Measurements from ENCODE around the gene AQP12A.
"Not testable (repeated sequence)": the region's sequence is repeated elsewhere in the genome, so short reads cannot be mapped to it uniquely, and the experiment has no call there.

The AQP12A gene

DNA sequence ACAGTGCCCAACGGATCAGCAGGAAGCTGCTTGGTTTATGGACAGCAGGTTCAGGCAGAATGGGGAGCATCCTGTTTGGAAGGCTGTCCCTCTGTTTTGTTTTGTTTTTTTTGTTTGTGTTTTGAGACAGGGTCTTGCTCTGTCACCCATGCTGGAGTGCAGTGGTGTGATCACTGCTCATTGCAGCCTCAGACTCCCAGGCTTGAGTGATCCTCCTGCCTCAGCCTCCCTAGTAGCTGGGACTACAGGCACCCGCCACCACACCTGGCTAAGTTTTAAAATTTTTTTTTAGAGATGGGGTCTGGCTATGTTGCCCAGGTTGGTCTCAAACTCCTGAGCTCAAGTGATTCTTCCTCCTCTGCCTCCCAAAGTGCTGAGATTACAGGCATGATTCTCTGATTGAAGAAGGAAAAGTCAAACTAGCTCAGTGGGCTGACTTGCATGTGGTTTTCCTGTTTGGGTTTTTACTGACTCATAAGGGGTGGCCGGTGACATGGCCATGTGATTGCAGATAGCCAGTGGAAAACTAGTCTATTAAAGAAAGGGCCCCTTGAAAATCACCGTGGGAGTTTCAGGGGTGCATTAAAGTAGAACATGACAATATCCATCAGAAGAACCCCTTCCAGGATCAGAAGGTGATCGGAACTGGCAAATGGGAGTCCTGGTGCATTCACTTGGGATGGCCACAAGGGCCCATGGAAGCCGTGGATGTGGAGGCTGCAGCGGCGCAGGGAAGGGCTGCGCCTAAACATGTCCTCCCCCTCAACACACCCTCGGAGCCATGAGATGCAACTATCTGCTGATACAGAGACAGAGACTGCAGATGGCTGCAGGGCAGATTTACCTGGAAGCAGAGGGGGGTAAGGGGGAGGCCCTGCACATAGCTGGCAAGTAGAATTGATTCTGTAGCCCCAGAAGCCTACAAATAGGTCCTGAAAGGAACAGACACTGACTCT lies 35.5 kb upstream of the AQP12A start:
- DNase-seq (ENCODE audit: low read depth in 2 of 3, low spot score in 1 of 3): no peak

DNA sequence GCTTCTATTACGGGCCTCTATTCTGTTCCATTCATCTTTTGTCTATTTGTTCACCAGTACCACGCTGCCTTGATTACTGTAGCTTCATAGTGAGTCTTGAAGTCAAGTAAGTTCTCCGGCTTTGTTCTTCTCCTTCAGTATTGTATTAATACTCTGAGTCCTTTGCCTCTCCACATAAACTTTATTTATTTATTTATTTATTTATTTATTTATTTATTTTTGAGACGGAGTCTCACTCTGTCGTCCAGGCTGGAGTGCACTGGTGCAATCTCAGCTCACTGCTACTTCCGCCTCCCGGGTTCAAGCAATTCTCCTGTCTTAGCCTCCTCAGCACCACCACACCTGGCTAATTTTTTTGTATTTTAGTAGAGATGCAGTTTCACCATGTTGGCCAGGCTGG lies 31.8 kb upstream of the AQP12A start:
- not testable (repeated sequence) for DNase-seq (ENCODE audit: low read depth in 2 of 3, low spot score in 1 of 3)

DNA sequence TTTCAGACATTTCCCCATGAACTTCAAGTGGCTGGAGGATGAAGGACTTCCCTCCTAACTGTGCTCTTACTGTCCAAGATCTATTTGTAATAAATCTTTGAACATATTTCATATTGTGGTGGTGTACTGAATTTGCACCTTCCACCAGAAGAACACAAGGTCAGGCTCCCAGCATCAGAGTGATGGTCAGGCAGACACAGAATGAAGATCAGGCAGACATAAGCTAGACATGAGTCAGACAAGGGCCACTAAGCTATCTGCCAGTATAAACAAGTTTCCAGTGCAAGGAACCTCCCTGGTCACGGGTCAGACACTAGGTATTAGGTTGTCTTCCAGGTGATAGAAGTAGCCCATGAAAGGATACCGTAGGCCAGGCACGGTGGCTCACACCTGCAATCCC lies 29.0 kb upstream of the AQP12A start:
- no peak for DNase-seq (ENCODE audit: low read depth in 2 of 3, low spot score in 1 of 3)

DNA sequence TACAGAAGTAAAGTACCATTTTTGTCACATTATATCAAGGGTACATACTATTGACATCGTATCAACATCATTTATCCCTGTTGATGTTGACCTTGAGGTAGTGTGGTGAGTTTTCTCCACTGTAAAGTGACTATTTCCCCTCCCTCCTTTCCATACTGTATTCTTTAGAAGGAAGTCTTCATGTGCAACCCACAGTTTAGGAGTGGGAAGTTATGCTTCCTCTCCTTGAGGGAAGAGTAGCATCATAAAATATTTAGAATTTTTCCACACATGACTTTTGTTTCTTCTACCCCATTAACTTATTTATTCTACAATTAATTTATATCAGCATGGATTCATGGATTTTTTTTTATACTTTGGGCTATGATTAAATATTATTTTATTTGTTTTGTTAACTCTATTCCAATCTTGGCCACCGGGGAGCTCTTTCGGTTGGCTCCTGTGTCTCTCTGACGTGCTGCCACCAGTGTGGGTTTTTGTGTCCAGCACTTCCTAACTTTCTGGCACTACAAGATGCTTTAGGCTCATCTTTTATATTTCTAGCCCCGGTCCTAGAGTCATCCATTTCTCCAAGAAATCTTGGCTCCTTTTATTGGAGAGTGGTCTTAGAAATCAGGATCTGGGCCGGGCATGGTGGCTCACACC lies 28.0 kb upstream of the AQP12A start:
- no peak for DNase-seq (ENCODE audit: low read depth in 2 of 3, low spot score in 1 of 3)

DNA sequence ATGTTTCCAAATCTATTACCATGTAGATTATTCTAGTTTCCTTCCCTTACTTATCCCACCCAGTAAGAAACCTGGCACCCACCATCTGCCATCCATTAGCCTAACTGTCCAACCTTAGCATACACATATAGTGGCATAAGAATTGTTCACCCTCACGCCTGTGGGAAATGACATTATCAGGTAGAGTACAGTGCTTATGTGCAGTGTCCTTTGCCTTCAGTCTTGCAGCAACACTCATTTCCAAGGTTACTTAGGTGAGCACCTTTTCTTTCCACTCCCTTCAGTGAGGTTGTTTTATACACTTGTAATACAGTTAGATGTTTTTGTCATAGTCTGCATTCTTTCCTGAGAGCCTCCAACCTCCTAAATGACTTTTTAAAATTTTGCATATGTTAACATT lies 27.0 kb upstream of the AQP12A start:
- DNase-seq (ENCODE audit: low read depth in 2 of 3, low spot score in 1 of 3): no peak

DNA sequence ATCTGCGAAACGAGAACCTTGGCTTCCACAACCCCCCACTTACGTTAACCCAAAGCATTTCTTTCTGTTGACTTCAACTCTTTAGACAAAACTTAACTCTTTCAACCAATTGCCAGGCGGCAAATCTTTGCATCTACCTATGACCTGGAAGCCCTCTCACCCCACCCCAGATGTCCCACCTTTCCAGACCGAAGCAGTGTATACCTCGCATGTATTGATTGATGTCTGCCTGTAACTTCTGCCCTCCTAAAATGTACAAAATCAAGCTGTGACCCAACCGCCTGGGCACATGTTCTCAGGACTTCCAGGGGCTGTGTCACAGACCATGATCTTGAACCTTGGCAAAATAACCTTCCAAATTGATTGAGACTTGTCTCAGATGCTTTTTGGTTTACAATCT lies 21.3 kb upstream of the AQP12A start:
- DNase-seq (ENCODE audit: low read depth in 2 of 3, low spot score in 1 of 3): no peak

DNA sequence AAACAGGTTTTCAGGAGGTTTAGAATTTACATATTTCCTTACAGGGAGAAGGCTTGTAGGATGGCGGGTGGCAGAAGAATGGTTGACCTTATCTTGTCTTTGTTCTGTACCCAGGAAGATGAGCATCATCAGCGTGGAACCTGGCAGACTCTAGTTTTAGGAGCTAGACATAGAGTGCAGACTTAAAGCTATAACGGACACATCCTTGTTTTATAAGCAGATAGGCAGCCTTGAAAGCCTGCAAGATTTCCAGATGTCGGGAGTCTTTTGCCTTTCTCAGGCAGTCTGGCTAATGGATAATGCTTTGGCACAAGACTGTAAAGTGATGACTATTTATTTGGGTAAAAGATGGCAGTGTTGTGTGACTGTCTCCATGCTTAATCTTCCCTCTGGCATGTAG lies 20.7 kb upstream of the AQP12A start:
- no peak for DNase-seq (ENCODE audit: low read depth in 2 of 3, low spot score in 1 of 3)

DNA sequence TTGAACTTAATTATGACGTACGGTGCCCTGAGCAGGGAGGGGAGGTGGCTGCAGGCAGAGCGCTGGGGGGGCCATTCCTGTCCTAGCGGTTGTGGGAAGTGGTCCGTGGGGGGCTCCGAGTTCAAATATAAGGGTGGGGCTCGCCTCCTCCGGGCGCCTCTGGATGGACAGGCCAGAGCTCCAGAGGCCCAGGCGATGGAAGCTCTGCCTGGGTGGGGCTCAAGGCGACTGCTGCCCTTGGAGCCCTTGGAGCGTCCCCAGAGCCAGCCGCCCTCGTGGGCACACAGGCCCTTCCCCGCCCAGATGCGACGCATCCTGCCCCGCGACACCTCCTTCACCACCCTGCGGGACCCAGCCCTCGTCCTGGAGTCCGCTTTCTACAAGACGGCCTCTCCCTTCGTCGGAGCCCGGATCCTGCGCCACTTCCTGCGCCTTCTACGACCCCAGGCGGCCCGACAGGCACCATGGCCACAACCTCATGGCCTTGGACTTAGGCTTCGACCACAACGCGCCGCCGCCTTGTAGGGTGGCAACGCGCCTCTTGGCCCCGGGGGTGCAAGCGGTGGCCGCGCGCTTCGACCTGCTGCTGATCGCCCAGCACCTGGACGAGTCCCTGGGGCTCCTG lies 19.5 kb upstream of the AQP12A start:
- DNase-seq (ENCODE audit: low read depth in 2 of 3, low spot score in 1 of 3): no peak

DNA sequence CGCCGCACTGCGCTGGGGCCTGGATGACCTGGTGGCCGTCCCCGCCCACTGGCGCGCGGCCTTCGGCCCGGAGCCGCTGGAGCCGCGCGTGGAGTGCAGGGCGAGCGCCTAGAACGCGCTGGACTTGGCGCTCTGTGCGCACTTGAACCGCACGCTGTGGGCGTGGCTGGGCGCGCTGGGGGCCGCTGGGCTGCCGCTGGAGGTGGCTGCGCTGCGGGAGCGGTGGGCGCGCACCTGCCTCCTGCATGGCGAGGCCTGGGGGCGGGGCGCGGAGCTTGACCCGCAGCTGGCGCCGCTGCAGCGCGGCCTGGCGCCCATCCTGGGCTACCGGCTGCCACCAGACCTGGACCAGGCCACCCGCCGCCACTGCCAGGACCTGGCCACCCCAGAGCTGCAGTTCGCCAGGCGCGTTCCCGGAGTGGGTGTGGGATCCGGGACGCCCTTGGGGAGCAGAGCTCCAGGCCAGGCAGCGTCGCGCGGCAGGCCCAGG lies 18.9 kb upstream of the AQP12A start:
- DNase-seq (ENCODE audit: low read depth in 2 of 3, low spot score in 1 of 3): no peak

DNA sequence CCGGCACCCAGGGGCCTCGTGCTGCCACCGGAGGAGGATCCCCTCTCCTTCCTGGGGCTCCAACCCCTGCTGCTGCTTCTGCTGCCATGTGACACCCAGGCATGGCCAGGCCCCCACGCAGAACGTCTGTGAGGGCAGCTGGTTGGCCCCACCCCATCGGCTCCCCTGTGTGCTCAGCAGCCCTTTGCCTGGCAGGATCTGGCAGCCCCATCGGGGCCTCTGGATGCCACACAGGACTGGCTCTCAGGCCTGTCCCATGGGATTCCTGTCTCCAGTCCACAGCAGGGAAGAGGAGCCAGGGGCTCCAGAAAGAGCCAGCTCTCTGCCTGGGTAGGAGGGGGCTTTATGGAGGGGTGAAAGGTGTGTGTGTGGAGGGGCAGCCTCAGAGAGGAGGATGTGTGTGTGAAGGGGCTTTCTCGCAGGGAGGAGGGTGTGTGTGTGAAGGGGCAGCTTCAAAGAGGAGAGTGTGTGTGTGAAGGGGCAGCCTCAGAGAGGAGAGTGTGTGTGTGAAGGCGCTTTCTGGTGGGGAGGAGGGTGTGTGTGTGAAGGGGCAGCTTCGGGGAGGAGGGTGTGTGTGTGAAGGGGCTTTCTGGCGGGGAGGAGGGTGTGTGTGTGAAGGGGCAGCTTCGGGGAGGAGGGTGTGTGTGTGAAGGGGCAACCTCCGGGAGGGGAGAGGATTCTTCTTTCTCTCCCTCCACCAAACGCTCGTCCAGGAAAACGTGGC lies 17.0 kb upstream of the AQP12A start:
- not testable (repeated sequence) for DNase-seq (ENCODE audit: low read depth in 2 of 3, low spot score in 1 of 3)

DNA sequence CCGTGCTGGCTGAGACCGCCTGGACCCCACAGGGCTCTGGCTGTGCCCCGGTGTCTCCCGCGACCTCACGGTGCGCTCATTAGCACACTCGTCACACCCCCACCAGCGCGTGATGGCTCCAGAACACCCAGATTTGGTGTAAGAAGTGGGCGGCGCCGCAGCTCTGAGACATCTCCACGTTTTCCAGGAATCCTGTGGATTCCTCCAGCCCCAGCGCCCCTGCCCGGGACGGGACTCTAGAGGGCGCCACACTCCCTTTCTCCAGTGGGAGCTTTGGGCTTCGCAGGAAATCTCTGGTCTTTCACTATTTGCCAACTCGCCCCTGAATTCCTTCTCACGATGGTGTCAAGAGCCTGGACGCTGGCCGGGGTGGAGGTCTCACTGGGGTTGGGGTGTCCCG lies 16.3 kb upstream of the AQP12A start:
- not testable (repeated sequence) for DNase-seq (ENCODE audit: low read depth in 2 of 3, low spot score in 1 of 3)

DNA sequence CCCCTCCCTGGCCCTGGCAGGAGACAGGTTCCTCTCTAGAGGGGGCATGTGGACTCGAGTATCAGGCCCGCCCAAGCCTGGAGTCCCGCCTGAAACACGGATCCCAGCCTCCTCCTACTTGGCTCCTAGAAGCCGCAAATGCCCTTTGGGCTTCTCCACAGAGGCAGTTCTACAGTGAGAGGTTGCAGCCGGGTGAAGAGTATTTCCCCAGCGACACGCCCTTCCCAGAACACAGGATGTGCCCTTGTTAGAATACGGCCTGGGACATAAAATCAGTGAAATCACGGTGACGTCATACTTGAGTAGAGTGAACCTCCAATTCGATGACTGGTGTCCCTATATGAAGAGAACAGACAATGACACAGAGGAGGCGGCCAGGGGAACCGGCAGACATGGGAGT lies 13.6 kb upstream of the AQP12A start:
- not testable (repeated sequence) for DNase-seq (ENCODE audit: low read depth in 2 of 3, low spot score in 1 of 3)

DNA sequence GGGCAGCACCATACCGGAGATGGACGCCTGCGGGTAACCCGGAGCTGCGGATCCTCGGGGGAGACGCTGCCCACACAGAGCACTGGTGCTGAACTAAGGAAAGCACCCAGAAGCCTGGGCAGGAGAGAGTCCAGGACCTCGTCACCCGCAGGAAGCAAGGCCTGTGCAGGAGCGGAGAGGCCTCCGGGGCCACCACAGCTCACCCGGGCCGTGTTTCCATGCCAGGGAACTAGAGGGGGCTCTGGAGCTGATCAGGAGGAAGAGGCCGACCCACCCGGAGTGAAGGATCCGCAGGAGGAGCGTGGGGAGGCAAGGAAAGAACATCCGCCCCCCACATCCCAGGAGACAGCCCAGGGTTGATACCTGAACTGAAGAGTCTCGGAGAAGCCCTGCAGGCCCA lies 12.8 kb upstream of the AQP12A start:
- DNase-seq (ENCODE audit: low read depth in 2 of 3, low spot score in 1 of 3): not testable (repeated sequence)

DNA sequence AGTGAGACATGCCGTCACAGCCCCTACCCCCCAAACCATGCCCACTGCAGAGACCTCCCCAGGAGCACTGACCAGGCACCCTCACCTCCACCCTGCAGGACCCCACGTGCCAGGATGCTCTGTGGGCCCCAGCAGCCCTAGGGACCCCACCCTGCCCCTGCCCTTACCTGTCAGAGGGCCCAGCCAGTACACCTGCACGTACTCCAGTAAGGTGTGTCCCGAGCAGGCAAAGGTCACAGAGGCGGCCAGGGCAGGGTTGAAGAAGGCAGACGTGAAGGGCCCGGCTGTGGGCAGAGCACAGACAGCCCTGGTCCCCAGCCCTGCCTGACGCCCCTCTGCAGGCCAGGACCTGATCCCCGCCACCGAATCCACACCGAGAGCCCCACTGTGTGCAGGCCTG lies 11.5 kb upstream of the AQP12A start:
- DNase-seq (ENCODE audit: low read depth in 2 of 3, low spot score in 1 of 3): not testable (repeated sequence)

DNA sequence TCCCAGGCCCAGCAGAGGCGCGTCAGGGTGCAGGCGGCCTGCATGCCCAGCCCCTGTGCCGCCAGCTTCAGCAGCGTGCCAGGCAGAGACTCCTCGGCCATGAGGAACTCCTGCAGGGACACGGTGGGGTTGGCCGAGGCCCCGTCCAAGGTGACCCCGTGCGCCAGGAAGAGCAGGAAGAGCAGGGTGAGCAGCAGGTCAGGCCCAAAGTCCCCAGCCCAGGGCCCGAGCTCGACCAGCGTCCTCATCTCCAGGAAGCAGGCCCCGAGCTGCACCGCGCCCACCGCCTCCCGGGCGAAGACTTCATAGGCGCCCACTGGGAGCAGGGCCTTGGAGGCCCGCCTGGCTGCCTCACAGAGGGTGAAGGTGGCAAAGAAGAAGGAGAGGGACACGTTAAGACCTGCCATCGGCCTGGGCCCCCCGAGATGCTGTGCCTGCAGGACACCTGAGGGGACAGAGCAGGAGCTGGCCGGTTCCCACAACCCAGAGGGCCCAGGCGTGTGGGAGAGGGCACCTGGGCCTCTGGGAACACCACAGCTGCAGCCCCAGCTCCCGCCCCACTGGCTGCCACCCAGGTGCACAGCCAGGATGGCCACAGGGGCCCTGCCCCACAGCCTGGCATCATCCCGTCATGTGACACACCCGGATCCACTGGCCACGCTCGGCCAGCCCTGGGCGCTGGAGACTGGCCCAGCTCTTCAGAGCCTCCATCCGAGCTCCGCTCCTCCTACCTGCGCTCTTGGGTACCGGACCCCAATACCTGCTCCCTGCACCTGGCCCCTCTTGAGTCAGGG lies 9.0 kb upstream of the AQP12A start, which contains the start of gene AQP12B:
Gene AQP12B, minus strand, starts transcription at position 455 of the 794 bp plus-strand sequence. Its CDS starts 48 bp downstream, at position 407.
- DNase-seq (ENCODE audit: low read depth in 2 of 3, low spot score in 1 of 3): not testable (repeated sequence)

DNA sequence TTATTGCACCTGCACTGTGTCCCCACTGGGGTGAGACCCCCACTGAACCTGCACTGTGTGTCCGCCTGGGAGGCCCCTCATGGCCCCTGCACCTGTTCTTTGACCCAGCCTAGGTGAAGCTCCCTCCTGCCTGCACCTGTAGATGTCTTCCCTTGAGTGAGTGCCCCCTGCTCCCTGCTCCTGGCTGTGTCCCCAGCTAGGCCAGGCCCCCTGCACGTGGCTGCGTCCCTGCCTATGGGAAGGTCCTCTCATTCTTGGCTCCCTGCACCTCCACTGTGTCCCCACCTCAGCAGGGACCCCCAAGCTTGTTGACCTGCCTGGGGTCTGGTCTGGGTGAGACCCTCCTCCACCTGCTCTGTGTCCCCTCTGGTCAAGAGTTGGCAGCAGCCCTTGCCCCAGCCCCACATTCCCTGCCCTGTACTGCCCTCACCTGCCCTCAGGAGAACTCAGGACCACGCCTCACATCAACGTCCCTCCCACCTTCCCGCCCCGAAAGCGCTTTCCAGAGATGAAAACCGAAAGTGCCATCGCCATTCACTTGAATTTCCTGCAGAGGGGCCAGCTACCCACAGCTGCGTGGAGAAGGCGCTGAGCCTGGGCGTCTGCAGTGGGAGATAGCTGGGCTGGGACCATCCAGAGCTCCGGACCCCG lies 8.2 kb upstream of the AQP12A start:
- not testable (repeated sequence) for DNase-seq (ENCODE audit: low read depth in 2 of 3, low spot score in 1 of 3)

DNA sequence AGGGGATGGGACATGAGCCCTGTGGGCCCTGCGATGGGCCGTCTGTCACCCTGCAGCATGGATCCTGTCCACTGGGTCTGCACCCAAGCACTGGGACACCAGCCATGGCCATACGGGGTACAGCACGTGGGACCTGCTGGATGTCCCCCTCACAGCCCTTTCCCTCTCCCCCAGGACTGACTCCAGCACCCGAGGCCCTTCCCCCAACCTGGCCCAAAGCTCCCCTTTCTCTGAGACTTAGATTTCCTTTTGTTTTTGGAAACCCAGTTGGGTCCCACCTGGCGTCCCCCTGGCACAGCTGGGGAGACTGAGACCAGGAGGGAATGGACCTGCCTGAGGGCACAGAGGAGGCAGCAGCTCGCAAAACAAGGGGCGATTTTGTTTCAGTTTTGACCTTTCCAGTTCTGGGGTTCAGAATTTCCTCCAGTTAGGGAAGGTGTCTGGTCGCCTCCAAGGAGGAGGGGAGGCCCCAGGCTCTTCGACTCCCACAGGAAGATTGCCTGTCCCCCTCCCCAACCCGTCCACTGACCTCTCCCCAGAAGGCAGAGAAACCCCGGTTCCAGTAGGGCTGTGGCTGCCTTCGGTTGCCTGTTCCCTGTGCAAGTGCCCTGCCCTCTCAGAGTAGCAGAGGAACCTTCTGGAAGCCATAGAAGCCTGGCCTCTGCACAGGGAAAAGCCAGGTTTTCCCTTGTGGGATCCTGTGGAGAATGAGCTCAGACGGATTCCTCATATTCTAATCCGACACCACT lies 7.5 kb upstream of the AQP12A start:
- not testable (repeated sequence) for DNase-seq (ENCODE audit: low read depth in 2 of 3, low spot score in 1 of 3)

DNA sequence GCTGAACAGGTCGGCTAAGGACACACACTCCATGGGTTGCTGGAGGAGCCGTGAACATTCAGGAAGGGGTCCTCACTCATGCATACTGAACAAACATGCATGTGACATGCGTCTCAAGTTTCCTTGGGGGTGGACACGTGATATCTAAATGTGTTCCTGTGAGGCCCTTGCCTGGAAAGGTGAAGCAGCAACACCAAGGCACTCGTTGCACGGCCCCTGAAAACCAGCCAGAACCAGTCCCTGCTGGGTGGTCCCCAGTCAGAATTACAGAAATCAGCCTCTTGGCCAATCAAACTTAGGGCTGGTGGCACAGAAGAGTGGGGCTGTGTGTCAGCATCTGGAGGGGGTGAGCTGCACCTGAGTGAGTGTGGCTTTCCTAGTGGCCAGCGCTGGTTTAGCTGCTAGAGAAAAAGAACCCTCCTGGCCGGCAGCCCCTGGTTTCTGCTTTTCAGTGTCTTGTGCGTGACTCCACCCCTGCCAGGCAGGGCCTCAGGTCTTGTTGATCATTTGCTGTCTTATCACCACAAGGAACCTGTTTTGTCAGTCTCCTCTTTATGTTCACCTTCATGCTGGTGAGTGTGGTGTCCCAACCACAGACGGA lies 5.8 kb upstream of the AQP12A start:
- DNase-seq (ENCODE audit: low read depth in 2 of 3, low spot score in 1 of 3): no peak

DNA sequence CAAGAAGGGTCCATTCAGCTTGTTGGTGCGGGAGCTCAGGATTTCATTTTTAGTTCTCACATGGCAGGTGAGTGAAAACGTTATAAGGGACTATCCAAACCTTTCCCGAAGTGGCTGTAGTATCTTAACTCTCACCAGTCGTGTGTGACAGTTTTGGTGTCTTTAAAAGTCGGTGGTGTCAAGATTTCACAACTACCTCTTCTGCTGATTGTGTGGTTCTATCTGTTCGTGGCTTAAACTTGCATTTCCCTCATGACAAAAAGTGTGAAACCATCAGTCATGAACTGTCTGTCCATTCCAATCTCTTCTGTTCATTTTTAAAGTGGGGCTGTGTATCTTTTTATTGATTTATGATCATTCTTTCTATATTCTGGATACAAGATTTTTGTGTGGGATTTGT lies 5.2 kb upstream of the AQP12A start:
- DNase-seq (ENCODE audit: low read depth in 2 of 3, low spot score in 1 of 3): no peak

Measured in stimulated activated CD4-positive, alpha-beta T cell treated with anti-CD3 and anti-CD28 coated beads, Interleukin-12 subunit alpha, Interleukin-12 subunit beta, amount 100 ng/mL, for 48 hours (primary cell).